CD14-positive monocyte (primary cell): ENCODE measurements around the gene VPS8. TPM values are rescaled to one million over a fixed set of nuclear protein-coding genes. Genes with fewer than 3 reads are reported as not detected.

Experiments used
- DNase-seq, 3 donors: peaks; one replicate each; pipeline ENCODE4 v3.0.0-alpha.2; 2011 to 2022
- H2AFZ ChIP-seq: 2 replicates; pipeline ENCODE4 v1.6.0; 2012; ENCODE audit warnings: mild to moderate bottlenecking, low read depth, low read length, inconsistent platforms; ENCODE audit not compliant: insufficient read depth, poor library complexity, severe bottlenecking
- H3K27ac ChIP-seq, 2 donors: 1 replicate in 1 of 2; 2 replicates in 1 of 2; pipeline ENCODE4 v1.5.1; 2012 to 2013; ENCODE audit warnings: low read length in 2 of 2, control low read depth in 1 of 2, inconsistent platforms in 1 of 2, low read depth in 1 of 2, mild to moderate bottlenecking in 1 of 2
- H3K27me3 ChIP-seq, 2 donors: one replicate each; pipeline versions ENCODE4 v1.6.0 to v1.6.1; 2011 to 2013; ENCODE audit warnings: low read length in 2 of 2; ENCODE audit not compliant: control insufficient read depth in 2 of 2, insufficient read depth in 2 of 2
- H3K36me3 ChIP-seq, 2 donors: replicated peaks in 1 of 2; 1 replicate in 1 of 2; 2 replicates in 1 of 2; pipeline versions ENCODE4 v1.5.1 to v1.6.1; 2012 to 2013; ENCODE audit warnings: low read length in 2 of 2, control low read depth in 1 of 2, inconsistent platforms in 1 of 2, mild to moderate bottlenecking in 1 of 2; ENCODE audit not compliant: insufficient read depth in 2 of 2, control insufficient read depth in 1 of 2
- H3K4me1 ChIP-seq, 2 donors: 1 replicate in 1 of 2; 2 replicates in 1 of 2; pipeline versions ENCODE4 v1.5.1 to v1.6.1; 2012 to 2013; ENCODE audit warnings: low read length in 2 of 2, control low read depth in 1 of 2, inconsistent platforms in 1 of 2, mild to moderate bottlenecking in 1 of 2, moderate library complexity in 1 of 2; ENCODE audit not compliant: insufficient read depth in 2 of 2, control insufficient read depth in 1 of 2
- H3K4me2 ChIP-seq: replicated peaks from 2 replicates; pipeline ENCODE3; 2012; ENCODE audit warnings: low read length, moderate library complexity, mild to moderate bottlenecking; ENCODE audit not compliant: poor library complexity, severe bottlenecking; ENCODE audit errors: extremely low read depth
- H3K4me3 ChIP-seq, 3 experiments: fragments of 200-600 bp in 1 of 3; sonication (generic) in 1 of 3; replicated peaks in 1 of 3; 1 replicate in 2 of 3; 2 replicates in 1 of 3; pipeline ENCODE4 v1.5.1; 2011 to 2013; ENCODE audit warnings: low read length in 3 of 3, mild to moderate bottlenecking in 3 of 3, control low read depth in 2 of 3, low read depth in 2 of 3, inconsistent platforms in 1 of 3, moderate library complexity in 1 of 3
- H3K79me2 ChIP-seq: 2 replicates; pipeline ENCODE4 v1.6.0; 2012; ENCODE audit warnings: mild to moderate bottlenecking, control low read depth, inconsistent platforms, low read length, moderate library complexity; ENCODE audit not compliant: insufficient read depth
- H3K9ac ChIP-seq: 2 replicates; pipeline ENCODE4 v1.6.0; 2017; ENCODE audit warnings: low read length, mild to moderate bottlenecking; ENCODE audit not compliant: insufficient read depth, poor library complexity, severe bottlenecking
- H3K9me3 ChIP-seq, 2 donors: replicated peaks in 1 of 2; 1 replicate in 1 of 2; 2 replicates in 1 of 2; pipeline versions ENCODE4 v1.5.1 to v1.6.1; 2012 to 2013; ENCODE audit warnings: low read length in 2 of 2, control low read depth in 1 of 2; ENCODE audit not compliant: control insufficient read depth in 1 of 2, insufficient read depth in 1 of 2
- H4K20me1 ChIP-seq: 2 replicates; pipeline ENCODE4 v1.6.0; 2012; ENCODE audit warnings: mild to moderate bottlenecking, low read length, control low read depth, moderate library complexity; ENCODE audit not compliant: insufficient read depth
- H3K27ac Mint-ChIP-seq, 7 donors: one replicate each; pipeline ENCODE4 v1.8.0; 2020; ENCODE audit warnings: mild to moderate bottlenecking in 7 of 7, mixed read lengths in 7 of 7, moderate library complexity in 6 of 7, inconsistent platforms in 2 of 7
- H3K27me3 Mint-ChIP-seq, 3 donors: one replicate each; pipeline ENCODE4 v1.8.0; 2021 to 2022; ENCODE audit warnings: low read depth in 3 of 3, mild to moderate bottlenecking in 3 of 3, mixed read lengths in 3 of 3, moderate library complexity in 3 of 3, inconsistent platforms in 1 of 3
- H3K36me3 Mint-ChIP-seq, 2 donors: one replicate each; pipeline ENCODE4 v1.8.0; 2020; ENCODE audit warnings: mixed read lengths in 2 of 2, inconsistent platforms in 1 of 2, mild to moderate bottlenecking in 1 of 2
- H3K4me1 Mint-ChIP-seq: one replicate; pipeline ENCODE4 v1.8.0; 2020; ENCODE audit warnings: mild to moderate bottlenecking, mixed read lengths
- H3K4me3 Mint-ChIP-seq, 2 donors: one replicate each; pipeline ENCODE4 v1.8.0; 2020; ENCODE audit warnings: mild to moderate bottlenecking in 2 of 2, mixed read lengths in 2 of 2, moderate library complexity in 1 of 2
- H3K9me3 Mint-ChIP-seq, 7 donors: one replicate each; pipeline ENCODE4 v1.8.0; 2020 to 2022; ENCODE audit warnings: mixed read lengths in 7 of 7, mild to moderate bottlenecking in 6 of 7, moderate library complexity in 6 of 7, inconsistent platforms in 2 of 7
- WGBS: methylation state at CpG from one replicate; pipeline ENCODE4 v1.1.5; 2013; ENCODE audit warnings: missing lambda C conversion rate; ENCODE audit not compliant: insufficient coverage; 5-methylcytosine and 5-hydroxymethylcytosine counted together
- intact Hi-C, 2 donors: fragments of 100-400 bp; cut with micrococcal nuclease; formaldehyde crosslinking; loops; one replicate each; pipeline versions ENCODE4 v1.15.0 to v1.15.1; 2023
- polyA plus RNA-seq, 3 donors: library from polyadenylated mRNA; depleted of rRNA in 1 of 3; unstranded in 2 of 3; stranded (reverse) in 1 of 3; fragments of 300-500 nt in 2 of 3; fragments of >200 nt in 1 of 3; fragmentation: Illumina TruSeq in 2 of 3; gene quantifications; 1 replicate in 2 of 3; 2 replicates in 1 of 3; pipeline ENCODE4 v1.2.3, GENCODE V29; 2012 to 2021
- TF ChIP-seq, protein P1 (sequence below): fragments of 200-600 bp; IDR thresholded peaks from one replicate; pipeline ENCODE4 v1.8.0; 2022; ENCODE audit warnings: antibody characterized with exemption, mild to moderate bottlenecking

VPS8 gene
- polyA plus RNA-seq, 3 donors: 22.0 to 42.3 (median 29.2) TPM

DNA sequence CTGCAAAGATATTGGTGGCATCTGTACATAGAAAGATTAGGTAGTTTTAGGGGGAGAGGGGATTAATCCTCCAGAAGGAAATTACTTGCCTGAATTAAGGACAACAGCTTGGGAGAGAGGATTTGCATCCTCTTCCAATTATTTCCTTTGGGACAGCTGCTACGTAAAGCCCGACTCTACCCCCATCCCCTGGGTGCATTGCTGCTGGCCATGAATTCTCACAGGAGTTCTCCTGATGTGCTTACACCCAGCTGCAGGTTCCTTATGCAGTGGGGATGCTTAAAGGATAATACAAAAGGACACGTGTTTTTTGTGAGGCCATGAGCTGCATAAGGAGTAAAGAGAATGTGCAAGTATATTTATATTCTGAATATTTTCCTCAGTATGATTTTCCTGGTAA lies 132.3 kb downstream of the VPS8 start:
- H4K20me1 ChIP-seq: no peaks in the 10 kb centered on the region
- no peak overlapping the region for H3K9ac ChIP-seq
- peaks cover 43 to 93% of the 10 kb centered on the region in 2 donors for H3K36me3 ChIP-seq
- Mint-ChIP-seq H3K27me3 (peaks cover 0 to 2% (median 0%) of the 10 kb centered on the region in 3 donors), H3K36me3 (peaks cover 78% of the 10 kb centered on the region in 2 donors), H3K4me1 (no peaks in the 10 kb centered on the region), H3K9me3 (no peaks in the 10 kb centered on the region), H3K27ac (no peak overlapping the region), H3K4me3 (no peak overlapping the region)
- intact Hi-C loops: no loop called here
- H3K9me3 ChIP-seq: no peaks in the 10 kb centered on the region
- no peak for DNase-seq
- no peaks in the 10 kb centered on the region for H3K79me2 ChIP-seq
- no peaks in the 10 kb centered on the region for H3K4me1 ChIP-seq
- H2AFZ ChIP-seq: no peak overlapping the region
- H3K27ac ChIP-seq: no peak overlapping the region
- H3K4me3 ChIP-seq: no peak overlapping the region
- no peak overlapping the region for H3K4me2 ChIP-seq
- H3K27me3 ChIP-seq: no peaks in the 10 kb centered on the region
- TF ChIP-seq, protein P1, sequence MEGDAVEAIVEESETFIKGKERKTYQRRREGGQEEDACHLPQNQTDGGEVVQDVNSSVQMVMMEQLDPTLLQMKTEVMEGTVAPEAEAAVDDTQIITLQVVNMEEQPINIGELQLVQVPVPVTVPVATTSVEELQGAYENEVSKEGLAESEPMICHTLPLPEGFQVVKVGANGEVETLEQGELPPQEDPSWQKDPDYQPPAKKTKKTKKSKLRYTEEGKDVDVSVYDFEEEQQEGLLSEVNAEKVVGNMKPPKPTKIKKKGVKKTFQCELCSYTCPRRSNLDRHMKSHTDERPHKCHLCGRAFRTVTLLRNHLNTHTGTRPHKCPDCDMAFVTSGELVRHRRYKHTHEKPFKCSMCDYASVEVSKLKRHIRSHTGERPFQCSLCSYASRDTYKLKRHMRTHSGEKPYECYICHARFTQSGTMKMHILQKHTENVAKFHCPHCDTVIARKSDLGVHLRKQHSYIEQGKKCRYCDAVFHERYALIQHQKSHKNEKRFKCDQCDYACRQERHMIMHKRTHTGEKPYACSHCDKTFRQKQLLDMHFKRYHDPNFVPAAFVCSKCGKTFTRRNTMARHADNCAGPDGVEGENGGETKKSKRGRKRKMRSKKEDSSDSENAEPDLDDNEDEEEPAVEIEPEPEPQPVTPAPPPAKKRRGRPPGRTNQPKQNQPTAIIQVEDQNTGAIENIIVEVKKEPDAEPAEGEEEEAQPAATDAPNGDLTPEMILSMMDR: no peak
- no CpG with 5 or more reads among the region's 3 CpGs for WGBS

DNA sequence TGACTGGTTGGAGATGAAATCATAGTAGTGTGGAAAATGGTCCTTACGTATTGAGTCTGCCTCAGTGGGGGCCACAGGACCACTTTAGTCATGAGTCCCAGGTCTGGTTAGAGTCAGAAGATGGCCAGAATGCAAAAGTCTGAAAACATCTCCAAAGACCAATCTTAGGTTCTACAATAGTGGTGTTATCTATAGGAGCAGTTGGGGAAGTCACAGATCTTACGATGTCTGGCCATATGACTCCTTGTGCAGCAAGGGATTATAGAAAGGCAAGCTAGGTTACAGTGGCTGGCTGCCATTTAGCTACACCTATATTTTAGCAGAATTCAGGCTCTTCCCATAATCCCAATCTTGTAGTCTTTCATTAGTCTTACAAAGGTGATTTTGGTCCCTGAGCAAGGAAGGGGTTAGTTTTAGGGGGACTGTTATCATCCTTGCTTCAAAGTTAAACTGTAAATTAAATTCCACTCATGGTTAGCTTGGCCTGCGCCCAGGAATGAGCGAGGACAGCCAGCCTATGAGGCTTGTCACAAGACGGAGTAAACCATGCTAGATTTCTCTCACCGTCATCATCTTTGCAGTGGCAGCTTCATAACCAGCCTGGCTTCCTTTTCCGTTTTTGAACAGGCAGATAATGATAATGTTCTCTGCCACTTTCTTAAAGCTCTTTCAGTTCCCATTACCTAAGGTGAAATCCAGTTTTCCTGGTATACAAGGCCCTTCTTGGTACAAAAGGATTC lies 134.1 kb downstream of the VPS8 start:
- no peaks in the 10 kb centered on the region for H3K9me3 Mint-ChIP-seq
- no peaks in the 10 kb centered on the region for H3K4me1 Mint-ChIP-seq
- H3K4me2 ChIP-seq: no peak overlapping the region
- peaks cover 80% of the 10 kb centered on the region in 2 donors for H3K36me3 Mint-ChIP-seq
- peaks cover 0 to 2% (median 0%) of the 10 kb centered on the region in 3 donors for H3K27me3 Mint-ChIP-seq
- H3K4me3 Mint-ChIP-seq: no peak overlapping the region
- H4K20me1 ChIP-seq: no peaks in the 10 kb centered on the region
- H3K9ac ChIP-seq: no peak overlapping the region
- intact Hi-C loops: no loop called here
- peak overlapping the region in 1 of 7 donors; percentile 6 for H3K27ac Mint-ChIP-seq
- H3K36me3 ChIP-seq: peaks cover 43 to 93% of the 10 kb centered on the region in 2 donors
- H3K27ac ChIP-seq: no peak overlapping the region
- DNase-seq: no peak
- H3K27me3 ChIP-seq: no peaks in the 10 kb centered on the region
- TF ChIP-seq, protein P1: no peak
- no peaks in the 10 kb centered on the region for H3K9me3 ChIP-seq
- no peak overlapping the region for H2AFZ ChIP-seq
- no peaks in the 10 kb centered on the region for H3K4me1 ChIP-seq
- no peak overlapping the region for H3K4me3 ChIP-seq
- H3K79me2 ChIP-seq: no peaks in the 10 kb centered on the region
- 95% methylated on average over 4 of the region's 7 CpGs for WGBS
